ENCODE results near the gene WDFY2.
A peak's percentile ranks its signal among the peaks of the same experiment; 100 is the strongest.

Gene WDFY2

DNA sequence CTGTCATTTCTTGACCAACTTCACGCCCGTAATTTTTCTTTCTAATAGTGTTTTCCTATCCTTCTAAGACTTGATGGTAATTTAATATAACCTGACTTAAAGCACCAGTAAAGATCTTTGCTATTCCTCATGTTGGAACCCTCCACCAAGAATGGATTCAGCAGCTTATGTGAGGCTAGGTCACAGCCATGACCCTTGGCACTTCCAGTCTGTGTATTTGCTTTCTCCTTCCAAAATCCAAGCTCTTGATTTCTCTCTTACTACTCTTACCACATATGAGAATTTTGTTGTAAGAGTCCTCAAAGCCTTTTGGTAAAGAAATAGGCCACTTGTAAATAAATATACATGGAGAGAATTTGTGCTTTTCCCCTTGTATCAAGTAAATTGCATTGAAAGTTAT is 158.3 kb downstream of the WDFY2 start:
- DNase-seq, result no peak

DNA sequence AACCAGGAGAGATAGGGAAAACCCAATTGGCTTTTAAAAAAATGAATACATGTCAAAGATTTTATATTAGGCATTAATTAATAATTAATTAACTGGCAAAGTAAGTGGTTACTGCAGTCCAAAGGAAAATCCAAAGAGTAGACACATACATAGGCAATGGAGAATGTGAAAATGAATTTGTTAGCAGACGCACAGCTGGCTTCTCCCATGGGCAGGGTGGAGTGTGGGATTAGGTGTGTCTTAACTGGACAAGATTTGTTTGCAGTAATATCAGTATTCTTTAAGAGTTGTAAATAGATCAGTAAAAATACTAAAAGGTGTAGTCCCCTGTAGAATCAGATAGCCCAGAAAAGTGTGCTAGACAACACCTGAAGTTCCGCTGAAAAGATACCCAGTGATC is 161.0 kb downstream of the WDFY2 start:
- DNase-seq, result no peak

DNA sequence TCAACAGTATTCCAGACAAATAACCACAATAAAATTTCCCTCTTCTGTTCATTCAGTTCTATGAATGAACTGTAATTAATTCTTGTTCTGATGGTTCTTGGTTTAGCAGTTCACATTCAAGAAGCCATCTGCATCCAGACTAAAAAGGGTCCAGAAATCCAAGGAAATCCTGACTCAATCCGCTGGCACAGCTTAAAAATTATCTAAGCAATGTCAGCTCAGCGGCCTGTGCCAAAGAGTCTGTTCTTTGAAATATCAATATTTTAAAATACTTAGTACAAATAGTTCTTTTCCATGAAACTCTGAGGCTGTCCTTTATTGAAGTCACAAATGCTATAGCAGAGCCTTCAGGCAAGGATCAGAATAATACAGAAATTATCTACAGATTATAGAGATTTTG is 162.5 kb downstream of the WDFY2 start:
- DNase-seq, result no peak

DNA sequence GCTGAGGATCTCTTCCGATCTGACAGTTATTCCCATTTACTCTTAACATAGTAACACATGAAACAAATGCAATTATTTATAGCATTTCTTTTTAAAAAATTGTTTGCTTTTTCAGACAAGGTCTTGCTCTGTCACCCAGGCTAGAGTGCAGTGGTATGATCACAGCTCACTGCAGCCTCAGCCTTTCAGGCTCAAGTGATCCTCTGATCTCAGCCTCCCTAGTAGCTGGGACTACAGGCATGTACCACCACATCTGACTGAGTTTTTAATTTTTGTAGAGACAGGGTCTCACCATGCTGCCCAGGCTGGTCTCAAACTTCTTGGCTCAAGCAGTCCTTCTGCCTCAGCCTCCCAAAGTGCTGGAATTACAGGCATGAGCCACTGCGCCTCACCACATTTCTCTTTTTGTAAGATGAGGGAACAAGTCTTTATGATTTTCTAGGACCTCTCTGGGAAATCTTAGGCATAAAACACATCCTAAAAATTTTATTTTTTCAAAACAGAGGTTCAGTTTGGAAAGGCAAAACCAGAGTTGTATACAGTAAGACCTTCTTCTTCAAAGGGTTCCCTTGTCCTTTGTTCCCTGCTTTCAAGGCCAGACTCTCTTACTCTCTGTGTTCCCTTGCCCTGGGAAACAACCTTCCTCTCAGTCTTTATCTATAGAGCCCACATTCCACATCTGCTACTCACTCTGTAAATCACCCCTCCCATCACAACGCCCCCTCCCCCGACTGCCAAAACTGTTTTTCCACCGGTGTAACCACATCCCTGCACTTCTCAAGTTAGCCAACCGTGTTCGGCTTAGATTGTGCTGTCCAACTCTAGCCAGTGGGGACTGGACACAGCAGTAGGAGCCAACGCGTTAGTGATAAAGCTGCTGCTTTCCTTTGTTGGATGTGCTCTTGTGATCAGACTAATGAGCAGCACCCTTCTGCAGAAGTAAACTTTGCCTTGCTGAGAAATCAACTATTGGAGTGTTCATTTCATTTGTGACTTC is 163.5 kb downstream of the WDFY2 start:
- DNase-seq, result no peak

DNA sequence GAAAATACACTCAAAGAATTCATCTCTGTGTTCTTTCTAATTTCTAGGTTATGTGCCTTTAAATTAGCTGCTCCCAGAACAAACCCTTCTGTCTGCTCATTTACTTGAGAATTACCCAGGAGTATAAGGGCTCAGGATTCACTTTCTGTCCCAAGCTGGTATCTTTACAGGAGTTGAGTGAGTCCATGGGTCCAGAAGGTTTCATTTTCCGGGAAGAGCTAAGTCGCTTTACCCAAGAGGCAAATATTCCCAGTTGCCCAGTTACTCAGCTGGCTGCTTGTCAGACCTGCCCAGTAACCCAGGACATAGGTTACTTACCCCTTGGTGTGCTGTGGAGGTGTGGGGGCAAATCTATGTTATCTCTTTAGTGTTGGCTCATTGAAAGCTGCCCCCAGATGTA is 172.4 kb downstream of the WDFY2 start:
- no peak for DNase-seq

DNA sequence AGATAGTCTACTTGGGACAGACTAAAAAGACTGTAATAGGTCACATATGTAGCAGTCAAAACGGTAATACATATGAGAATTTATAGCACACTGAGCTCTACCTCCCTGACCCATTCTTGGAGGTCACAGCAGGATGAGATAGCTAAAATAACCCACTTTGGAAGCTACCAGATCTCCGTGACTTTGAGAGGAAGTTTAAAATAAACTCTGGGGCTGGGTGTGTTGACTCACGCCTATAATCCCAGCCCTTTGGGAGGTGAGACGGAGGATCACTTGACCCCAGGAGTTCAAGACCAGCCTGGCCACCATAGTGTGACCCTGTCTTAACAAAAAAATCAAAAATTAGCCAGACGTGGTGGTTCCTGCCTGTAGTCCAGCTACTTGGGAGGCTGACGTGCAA is 174.4 kb downstream of the WDFY2 start:
- DNase-seq, result no peak

DNA sequence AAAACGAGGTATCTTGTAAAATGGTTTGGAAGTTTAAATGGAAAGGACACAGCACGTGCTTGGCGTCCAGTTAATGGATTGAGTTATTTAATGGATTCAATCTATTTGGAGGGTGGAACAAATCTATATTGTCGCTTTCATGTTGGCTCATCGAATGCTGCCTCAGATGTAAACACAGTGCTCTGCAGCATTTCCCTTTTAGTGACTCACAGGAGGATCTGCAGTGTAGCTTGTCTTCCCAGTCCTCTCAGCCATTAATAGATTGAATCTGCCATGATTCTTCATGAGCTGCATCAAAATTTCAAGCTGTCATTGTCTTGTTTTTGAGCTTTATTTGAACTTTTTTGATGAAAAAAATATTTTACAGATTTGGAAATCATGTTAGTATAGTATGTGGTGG is 175.0 kb downstream of the WDFY2 start:
- no peak for DNase-seq

DNA sequence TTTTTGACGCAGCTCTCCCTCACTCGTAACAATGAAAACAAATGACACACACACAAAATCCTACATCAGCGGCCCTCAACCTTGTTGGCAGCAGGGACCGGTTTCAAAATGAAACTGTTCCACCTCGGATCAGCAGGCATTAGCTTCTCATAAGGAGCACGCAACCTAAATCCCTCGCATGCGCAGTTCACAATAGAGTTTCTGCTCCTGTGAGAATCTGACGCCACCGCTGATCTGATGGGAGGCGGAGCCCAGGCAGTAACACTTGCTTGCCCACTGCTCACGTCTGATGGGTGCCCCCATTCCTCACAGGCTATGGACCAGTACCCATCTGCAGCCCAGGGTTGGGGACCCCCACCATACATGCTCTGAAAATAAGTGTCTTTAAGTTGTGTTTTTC is 176.3 kb downstream of the WDFY2 start:
- no peak for DNase-seq

DNA sequence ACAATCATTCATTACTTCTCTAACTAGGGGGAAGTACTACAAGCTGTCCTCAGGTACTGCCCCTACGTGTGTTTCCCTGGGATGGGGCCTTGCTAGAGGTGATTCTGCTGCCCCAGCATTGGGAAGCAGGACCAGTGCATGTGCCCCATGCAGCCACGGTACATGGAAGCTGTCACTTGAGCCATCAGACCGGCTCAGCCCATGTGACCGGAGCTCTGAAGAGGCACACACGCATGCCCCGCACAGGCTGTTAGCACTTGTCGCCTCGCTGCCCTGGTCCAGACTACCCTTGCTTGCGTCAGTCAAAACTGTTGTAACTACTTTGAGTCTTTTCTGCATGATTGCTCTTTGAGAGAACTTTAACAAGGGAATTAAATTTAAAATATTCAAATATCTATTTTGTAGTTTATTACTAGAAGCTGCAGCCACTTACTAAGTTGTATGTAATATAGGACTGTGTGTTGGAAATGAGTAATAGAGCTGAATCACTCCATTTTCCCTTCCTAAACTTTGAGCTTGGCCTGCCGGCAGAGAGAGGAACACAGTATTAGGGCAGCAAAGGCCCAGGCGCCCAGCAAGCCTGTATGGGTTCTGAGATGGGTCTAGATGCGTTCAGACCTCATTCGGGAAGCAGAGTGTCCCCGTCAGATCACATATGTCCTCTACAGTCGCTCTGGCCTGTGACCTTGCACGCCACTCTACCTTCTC is 177.5 kb downstream of the WDFY2 start:
- no peak for DNase-seq

DNA sequence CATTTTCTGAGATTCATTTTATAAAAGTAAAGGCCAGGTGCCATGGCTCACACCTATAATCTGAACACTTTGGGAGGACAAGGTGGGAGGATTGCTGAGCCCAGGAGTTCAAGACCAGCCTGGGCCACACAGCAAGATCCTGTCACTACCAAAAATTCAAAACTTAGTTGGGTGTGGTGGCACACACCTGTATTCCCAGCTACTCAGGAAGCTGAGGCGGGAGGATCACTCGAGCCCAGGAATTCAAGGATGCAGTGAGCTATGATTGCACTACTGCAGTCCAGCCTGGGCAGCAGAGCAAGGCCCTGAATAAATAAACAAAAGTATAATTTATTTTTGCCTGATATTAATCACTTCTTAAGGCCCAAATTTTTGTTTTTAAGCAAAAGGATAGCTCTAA is 179.2 kb downstream of the WDFY2 start:
- DNase-seq, result no peak

DNA sequence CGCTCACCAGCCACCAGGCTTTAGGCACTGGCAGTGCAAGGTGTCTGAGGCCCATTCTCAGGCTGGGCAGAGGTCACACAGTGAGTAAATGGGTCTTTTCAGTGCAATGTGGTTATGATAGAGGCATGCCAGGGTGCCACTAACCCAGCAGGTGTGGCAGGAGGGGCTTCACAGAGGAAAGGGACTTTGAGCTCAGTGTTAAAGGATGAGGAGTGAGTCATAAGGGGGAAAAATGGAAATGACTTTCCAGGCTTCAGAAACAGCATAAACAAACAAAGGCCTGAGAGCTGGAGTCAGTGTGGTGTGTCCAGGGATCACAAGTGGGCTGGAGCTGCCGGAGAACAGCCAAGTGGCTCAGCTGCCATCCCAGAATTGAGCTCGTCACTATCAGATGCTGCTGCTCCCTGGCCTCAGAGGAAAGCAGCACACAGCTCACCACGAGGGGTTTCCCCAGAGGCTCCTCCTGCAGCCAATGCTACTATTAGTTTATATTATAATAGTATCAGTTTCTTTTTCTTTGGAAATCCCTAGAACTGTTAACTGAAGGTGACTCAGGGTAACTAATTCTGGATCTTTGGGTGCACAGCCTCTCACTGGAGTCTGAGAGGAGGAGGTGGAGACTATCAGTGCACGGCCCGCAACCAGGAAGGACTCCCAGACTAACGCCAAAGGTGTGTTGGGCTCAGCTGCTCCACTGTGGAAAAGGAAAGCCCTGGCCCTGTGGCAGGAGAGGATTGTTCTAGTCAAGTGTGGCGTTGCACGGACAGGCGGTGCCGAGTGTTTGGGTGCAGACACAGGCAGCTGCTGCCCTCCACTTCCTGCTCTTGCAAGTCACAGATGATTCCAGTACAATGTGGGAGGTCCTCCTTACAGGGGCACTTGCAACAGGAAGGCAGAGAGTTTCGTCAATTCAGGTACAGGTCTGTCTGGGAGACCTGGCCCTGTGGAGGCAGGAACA is 180.2 kb downstream of the WDFY2 start:
- peak; percentile 51 for DNase-seq

DNA sequence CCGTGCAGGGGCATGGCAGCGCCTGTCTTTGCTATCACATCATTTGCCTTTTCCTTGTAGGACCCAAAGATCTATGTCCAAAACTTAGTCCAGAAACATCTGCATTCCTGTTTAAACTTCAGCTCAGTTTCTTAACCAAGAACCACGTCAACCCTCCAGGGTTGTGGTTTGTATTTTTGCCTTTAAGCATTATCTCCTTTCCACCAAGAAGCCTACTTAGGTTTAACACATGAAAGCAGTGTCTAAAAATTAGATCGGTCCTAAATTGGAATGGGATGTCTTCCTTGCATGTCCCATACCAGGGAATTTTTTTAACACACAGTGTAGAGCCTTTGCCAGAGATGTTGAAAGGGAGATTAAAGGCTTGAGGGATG is 180.9 kb downstream of the WDFY2 start:
- no peak for DNase-seq

DNA sequence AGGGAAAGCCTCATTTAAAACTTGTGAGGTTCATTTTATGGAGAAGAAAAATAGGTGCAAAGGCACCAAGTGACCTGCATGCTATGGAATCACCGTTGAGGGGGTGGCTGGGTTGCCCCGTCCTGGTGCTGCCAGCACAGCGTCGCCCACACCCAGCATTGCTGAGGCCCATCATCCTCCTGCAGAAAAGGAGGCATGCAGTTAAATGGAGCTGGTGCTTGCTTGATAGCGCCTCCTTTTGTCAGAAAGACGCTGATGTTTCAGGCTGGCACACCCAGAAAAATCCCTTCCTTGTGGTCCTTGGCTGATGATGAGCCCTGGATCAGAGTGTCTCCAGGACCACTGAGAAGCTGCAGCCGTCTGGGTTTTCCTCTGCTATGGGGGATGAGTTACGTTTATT is 182.8 kb downstream of the WDFY2 start:
- DNase-seq, result no peak

DNA sequence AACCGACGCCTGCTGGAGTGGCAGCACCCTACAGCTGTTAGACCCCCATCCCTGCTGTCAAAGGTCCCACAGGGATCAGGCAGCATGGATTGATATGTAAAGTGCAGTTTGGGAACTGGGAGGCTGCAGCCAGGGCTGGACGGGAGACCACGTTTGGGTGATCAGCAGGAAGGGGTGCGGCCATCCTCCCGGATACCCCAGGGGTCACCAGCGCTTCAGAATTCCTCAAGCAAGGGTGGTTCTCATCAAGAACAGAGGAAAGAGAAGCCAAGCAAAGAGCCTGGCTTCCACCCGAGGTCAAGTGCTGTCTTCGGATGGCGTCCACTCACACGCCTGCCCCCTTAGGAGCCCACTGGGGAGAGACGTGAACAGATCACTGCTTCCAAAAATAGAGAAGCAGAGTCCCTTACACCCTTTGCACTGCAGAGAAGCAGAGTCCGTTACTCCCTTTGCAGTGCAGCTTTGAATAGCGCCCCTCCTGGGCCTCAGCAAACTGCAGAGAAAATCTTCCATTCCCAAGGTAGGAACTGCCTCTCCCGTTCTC is 184.2 kb downstream of the WDFY2 start:
- DNase-seq, result no peak

DNA sequence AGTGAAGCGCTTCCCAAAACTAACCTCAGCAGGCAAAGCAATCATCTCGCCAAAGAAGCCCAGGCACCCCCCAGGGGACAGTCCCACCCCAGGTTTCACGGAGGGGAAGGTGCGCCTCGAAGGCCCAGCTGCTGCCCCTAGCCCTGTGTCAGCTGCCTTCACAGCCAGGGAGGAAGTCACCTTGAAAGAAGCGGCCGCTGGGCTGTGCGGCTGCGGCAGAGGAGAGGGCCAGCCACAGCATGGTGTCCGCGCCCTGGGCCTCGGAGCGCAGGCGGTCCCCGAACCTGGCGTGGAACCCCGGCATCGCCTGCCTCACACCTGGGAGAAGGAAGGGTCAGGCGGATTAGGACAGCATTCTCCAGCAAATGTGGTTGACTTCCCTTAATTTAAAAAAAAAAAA is 184.7 kb downstream of the WDFY2 start:
- DNase-seq, result no peak

DNA sequence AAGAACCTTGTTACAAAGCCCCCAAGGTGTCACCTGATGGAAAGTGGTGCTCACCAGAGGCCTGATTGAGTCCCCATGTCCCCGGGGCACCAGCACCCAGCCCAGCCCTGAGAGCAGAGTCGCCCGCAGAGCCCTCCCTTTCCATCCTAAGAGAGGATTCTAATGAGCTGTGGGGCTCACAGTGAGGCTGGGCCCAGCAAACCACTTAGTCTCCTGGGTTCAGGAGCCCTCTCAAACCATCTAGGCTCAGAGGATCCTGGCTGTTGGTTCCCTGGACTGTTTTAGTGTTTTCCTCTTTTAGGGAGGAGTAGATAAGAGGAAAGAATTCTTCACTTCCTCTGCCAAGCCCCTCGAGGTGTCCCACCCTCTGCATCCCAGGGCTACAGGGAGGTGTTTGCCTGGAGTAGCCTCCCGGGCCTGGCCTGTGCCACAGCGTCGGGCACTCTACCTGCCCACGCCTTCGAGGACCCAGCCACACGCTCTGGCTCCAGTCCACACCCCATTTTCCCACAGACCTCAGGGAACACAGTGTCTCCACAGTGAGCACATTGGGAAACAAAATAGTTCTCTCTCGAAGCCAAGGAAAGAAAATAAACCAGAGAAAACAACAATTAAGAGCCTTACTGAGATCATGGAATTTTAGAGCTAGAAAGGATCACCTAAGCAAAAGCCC is 185.3 kb downstream of the WDFY2 start:
- no peak for DNase-seq

DNA sequence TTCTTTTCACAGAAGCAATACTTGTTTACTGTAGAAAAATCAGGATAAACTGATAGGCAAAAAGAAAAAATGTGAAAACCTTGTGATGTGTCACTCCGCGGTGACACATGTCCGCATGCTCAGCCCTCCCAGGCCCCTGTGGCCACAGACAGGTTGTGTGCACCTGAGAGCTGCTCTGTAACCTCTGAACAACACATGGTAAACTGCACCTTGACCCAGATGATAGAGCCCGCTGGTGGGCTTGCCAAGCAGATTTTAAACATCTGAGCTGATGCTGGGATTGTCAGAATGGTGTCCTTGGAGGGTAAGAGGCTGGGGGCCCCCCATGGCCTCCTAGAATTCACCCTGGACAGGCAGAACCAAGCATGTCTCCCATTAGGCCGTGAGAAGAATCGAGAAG is 185.9 kb downstream of the WDFY2 start:
- DNase-seq, result no peak

DNA sequence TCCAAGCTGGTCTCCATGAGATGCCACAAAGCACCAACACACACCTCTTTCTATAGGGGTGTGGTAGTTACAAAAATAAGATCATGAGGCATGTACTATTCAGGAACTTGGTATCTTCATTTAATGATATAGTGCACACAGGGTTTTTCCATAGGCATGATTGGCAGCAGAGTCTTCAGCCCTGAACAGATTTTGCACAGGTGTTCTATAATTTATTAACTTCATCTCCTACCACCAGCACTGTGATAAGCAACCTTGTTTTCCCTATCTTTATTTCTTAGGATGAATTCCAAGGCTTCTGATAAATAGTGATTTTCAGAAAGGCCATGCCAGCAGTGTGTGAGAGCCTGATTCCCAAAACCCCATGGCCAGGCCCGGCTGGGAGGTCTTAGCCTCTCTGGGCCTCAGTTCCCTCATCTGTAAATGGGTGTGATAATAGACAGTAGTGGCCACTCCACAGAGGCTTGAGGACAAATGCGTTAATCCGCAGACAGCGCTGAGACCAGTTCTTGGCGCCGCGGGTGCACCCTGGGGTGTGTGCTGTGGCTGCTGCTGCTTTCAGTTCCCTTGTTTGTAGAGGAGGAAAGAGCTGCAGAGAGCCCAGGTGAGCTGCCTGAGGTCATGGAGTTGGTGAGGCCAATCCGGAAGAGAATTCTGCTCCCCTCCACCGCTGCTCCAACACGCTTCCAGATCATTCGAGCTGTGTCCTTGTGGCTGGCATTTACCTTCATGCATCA is 186.6 kb downstream of the WDFY2 start:
- no peak for DNase-seq

DNA sequence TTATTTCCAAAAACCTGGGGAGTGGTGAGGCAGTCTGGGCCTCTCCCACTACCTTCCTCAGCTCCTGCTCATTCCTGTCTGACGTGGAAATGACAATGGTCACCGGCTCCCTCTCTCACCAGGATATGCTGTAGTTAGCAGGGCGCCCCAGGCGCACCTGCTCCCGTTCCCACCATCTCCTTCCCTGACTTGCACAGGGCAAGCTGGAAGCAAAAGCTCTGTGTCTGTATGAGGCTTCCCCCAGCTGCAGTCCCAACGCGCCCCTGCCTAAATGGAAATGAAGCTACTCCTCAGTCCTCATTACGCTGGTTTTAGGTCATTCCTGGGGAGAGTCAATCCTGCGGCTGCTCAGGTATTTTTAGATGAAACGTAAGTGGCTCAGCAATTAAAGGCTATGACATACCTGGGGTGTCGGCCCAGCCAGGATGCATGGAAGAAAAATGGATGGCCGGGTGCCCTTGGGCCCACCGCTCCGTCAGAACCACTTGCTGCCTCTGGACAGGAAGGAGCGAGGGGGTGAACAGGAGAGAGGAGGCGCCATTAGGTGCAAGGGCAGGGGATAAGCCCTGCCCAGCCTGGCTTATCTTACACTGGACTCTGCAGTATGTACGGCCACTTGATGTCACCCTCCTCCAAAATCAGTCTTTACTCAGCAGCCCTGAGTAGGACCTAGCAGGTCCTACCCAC is 187.3 kb downstream of the WDFY2 start:
- no peak for DNase-seq

DNA sequence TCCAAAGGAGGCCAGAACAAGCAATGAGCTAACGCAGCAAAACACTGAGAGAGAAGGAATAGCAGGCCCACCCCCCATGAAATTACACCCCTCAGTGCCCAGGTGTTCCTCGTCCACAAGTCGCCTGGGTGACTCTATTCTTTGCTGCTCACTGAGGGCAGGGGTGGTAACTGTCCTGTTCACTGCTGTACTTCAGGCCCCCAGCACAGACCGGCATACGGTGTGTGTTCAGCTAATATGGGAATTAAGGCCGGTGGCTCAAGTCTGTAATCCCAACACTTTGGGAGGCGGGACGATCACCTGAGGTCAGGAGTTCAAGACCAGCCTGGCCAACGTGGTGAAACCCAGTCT is 187.8 kb downstream of the WDFY2 start:
- no peak for DNase-seq

DNA sequence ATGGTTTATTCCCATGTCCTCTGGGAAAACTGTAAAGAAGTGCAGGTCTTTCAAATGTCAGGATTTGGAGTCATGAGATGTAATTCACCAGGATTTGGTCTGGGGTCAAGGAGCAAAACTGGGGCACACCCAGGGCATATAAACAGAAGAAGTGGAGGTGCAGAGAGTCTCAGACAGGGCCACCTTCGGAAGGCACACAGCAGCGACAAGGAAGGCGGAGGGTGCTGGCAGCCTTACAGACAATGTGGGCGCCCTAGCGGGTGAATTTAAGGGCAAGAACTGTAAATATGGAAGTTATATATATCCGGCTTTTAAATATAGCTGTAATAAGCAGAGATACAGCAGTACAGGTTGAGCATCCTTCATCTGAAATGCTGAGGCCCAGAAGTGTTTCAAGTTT is 188.5 kb downstream of the WDFY2 start:
- no peak for DNase-seq

Measured in central memory CD4-positive, alpha-beta T cell (primary cell).